Skeletal muscle tissue (tissue), 4 donors: ENCODE results near the gene MYEOV. TPM values are rescaled to one million over a fixed set of nuclear protein-coding genes. Genes with fewer than 3 reads are reported as not detected.

Experiments used
- H3K27ac ChIP-seq: one replicate; pipeline ENCODE4 v1.7.0; 2013; ENCODE audit warnings: mild to moderate bottlenecking, low read depth, low read length, inconsistent platforms
- H3K27me3 ChIP-seq, 3 donors: one replicate each; pipeline ENCODE4 v1.7.0; 2013; ENCODE audit warnings: low read length in 3 of 3; ENCODE audit not compliant: control insufficient read depth in 3 of 3, insufficient read depth in 3 of 3
- H3K36me3 ChIP-seq, 3 donors: one replicate each; pipeline ENCODE4 v1.7.0; 2013; ENCODE audit warnings: low read length in 3 of 3; ENCODE audit not compliant: control insufficient read depth in 3 of 3, insufficient read depth in 3 of 3
- H3K4me1 ChIP-seq, 3 donors: one replicate each; pipeline ENCODE4 v1.7.0; 2013; ENCODE audit warnings: low read length in 3 of 3, mild to moderate bottlenecking in 3 of 3; ENCODE audit not compliant: control insufficient read depth in 3 of 3, insufficient read depth in 3 of 3
- H3K4me3 ChIP-seq, 3 donors: one replicate each; pipeline ENCODE4 v1.7.0; 2013; ENCODE audit warnings: low read length in 3 of 3
- H3K9ac ChIP-seq, 3 donors: one replicate each; pipeline ENCODE4 v1.7.0; 2013; ENCODE audit warnings: low read length in 3 of 3, mild to moderate bottlenecking in 3 of 3, moderate library complexity in 2 of 3, low read depth in 1 of 3
- H3K9me3 ChIP-seq, 3 donors: one replicate each; pipeline ENCODE4 v1.7.0; 2013; ENCODE audit warnings: low read length in 3 of 3; ENCODE audit not compliant: control insufficient read depth in 3 of 3
- total RNA-seq: library from RNA; depleted of rRNA; stranded (reverse); fragments of >200 nt; gene quantifications from one replicate; pipeline ENCODE4 v1.2.3, GENCODE V29; 2014
- donor health status: Osteomylitis.

The MYEOV gene
- total RNA-seq, 1 donor from 2014 or later, result not detected

- Histone ChIP-seq H3K27ac (no peak overlapping the region), H3K9ac (no peak overlapping the region), H3K4me1 (peaks cover 0 to 8% (median 8%) of the 10 kb centered on the region in 3 donors), H3K4me3 (no peak overlapping the region), H3K9me3 (no peaks in the 10 kb centered on the region), H3K27me3 (peaks cover 0 to 14% (median 3%) of the 10 kb centered on the region in 3 donors), H3K36me3 (no peaks in the 10 kb centered on the region)
Measured at GRCh38 chr11:69312453-69313404, 18.8 kb downstream of the MYEOV start.

DNA sequence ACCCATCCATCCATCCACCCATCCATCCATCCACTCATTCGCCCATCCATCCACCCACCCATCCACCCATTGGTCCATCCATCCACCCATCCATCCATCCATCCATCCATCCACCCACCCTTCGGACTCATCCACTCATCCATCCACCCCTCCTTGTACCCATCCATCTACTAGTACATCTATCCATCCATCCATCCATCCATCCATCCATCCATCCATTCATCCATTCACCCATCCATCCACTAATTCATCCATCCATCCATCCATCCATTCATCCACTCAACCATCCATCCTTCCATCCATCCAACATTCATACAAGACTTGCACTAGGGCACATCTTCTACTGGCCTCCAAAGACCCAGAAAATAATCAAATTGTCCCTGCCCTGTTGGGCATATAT, 20.0 kb downstream of the MYEOV start:
- H3K9me3 ChIP-seq, result peaks cover 0 to 3% (median 0%) of the 10 kb centered on the region in 3 donors
- H3K4me3 ChIP-seq, result no peak overlapping the region
- no peaks in the 10 kb centered on the region for H3K36me3 ChIP-seq
- peaks cover 0 to 8% (median 8%) of the 10 kb centered on the region in 3 donors for H3K4me1 ChIP-seq
- H3K27me3 ChIP-seq, result peaks cover 0 to 14% (median 3%) of the 10 kb centered on the region in 3 donors
- H3K9ac ChIP-seq, result no peak overlapping the region
- no peak overlapping the region for H3K27ac ChIP-seq

DNA sequence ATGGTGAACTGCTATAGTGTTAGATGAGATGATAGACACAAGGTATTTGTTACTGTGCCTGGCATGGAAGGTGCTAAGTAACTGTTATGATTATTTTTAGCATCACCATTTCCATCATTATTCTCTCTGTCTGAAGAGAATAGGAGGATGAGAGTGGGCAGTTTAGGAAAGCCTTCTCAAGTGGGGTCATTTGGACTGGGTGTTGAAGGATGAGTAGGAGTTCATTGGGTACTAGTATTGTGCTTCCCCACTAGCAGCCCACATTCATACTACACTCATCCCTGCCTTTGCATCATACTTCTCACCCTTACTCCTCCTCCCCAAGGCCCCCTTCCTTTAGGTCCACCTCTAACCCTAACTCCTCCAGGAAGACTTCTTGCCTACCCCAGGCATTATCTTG, 20.6 kb downstream of the MYEOV start:
- H3K27me3 ChIP-seq, result peaks cover 0 to 14% (median 3%) of the 10 kb centered on the region in 3 donors
- H3K4me3 ChIP-seq, result no peak overlapping the region
- H3K27ac ChIP-seq, result no peak overlapping the region
- H3K36me3 ChIP-seq, result no peaks in the 10 kb centered on the region
- peaks cover 0 to 8% (median 8%) of the 10 kb centered on the region in 3 donors for H3K4me1 ChIP-seq
- H3K9ac ChIP-seq, result no peak overlapping the region
- peaks cover 0 to 3% (median 0%) of the 10 kb centered on the region in 3 donors for H3K9me3 ChIP-seq

- no peak overlapping the region for H3K27ac ChIP-seq
- no peak overlapping the region for H3K4me3 ChIP-seq
- peaks cover 0 to 3% (median 0%) of the 10 kb centered on the region in 3 donors for H3K9me3 ChIP-seq
- no peaks in the 10 kb centered on the region for H3K36me3 ChIP-seq
- H3K9ac ChIP-seq, result no peak overlapping the region
- peaks cover 0 to 8% (median 2%) of the 10 kb centered on the region in 3 donors for H3K4me1 ChIP-seq
- peaks cover 0 to 10% (median 10%) of the 10 kb centered on the region in 3 donors for H3K27me3 ChIP-seq
Measured at GRCh38 chr11:69316956-69317355, 23.0 kb downstream of the MYEOV start.

GRCh38 chr11:69317401-69318092, 23.6 kb downstream of the MYEOV start:
- H3K27me3 ChIP-seq, result peaks cover 0 to 15% (median 8%) of the 10 kb centered on the region in 3 donors
- no peak overlapping the region for H3K4me3 ChIP-seq
- peaks cover 0 to 3% (median 0%) of the 10 kb centered on the region in 3 donors for H3K9me3 ChIP-seq
- H3K36me3 ChIP-seq, result no peaks in the 10 kb centered on the region
- H3K9ac ChIP-seq, result no peak overlapping the region
- no peak overlapping the region for H3K27ac ChIP-seq
- peaks cover 0 to 6% (median 2%) of the 10 kb centered on the region in 3 donors for H3K4me1 ChIP-seq

DNA sequence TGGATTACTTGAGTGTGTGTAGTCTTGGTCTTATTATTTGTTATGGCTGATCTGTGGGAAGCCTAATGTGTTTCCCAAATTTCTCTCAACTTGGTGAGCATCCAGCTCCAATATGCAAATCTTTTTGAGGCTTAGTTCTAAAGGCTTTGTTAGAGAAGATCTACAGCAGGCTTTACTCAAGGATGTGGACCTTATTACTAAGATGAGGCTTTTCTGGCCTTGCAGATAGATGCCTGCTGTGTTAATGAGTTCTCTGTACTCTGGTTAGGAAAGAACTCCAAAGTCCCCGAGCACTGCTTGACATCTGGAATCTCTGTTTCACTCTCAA, 24.1 kb downstream of the MYEOV start:
- Histone ChIP-seq H3K9me3 (peaks cover 0 to 3% (median 0%) of the 10 kb centered on the region in 3 donors), H3K27me3 (peaks cover 0 to 16% (median 3%) of the 10 kb centered on the region in 3 donors), H3K4me3 (no peak overlapping the region), H3K27ac (no peak overlapping the region), H3K36me3 (no peaks in the 10 kb centered on the region), H3K4me1 (peaks cover 0 to under 1% (median 0%) of the 10 kb centered on the region in 3 donors), H3K9ac (no peak overlapping the region)

GRCh38 chr11:69319255-69320106, 25.5 kb downstream of the MYEOV start:
- Histone ChIP-seq H3K4me3 (no peak overlapping the region), H3K9me3 (peaks cover 0 to 3% (median 0%) of the 10 kb centered on the region in 3 donors), H3K27ac (no peak overlapping the region), H3K36me3 (no peaks in the 10 kb centered on the region), H3K27me3 (peaks cover 0 to 16% (median 3%) of the 10 kb centered on the region in 3 donors), H3K4me1 (no peaks in the 10 kb centered on the region), H3K9ac (no peak overlapping the region)

- no peak overlapping the region for H3K27ac ChIP-seq
- H3K9me3 ChIP-seq, result peaks cover 0 to 3% (median 0%) of the 10 kb centered on the region in 3 donors
- H3K4me3 ChIP-seq, result no peak overlapping the region
- no peak overlapping the region for H3K9ac ChIP-seq
- no peaks in the 10 kb centered on the region for H3K4me1 ChIP-seq
- H3K36me3 ChIP-seq, result no peaks in the 10 kb centered on the region
- H3K27me3 ChIP-seq, result peaks cover 0 to 16% (median 3%) of the 10 kb centered on the region in 3 donors
Measured at GRCh38 chr11:69320326-69320725, 26.4 kb downstream of the MYEOV start.
